H9 (cell line): Measurements from ENCODE around the gene GPC6. TPM values are rescaled to one million over a fixed set of nuclear protein-coding genes. Genes with fewer than 3 reads are reported as not detected.

ENCODE experiments used
- DNase-seq: peaks from one replicate; pipeline ENCODE4 v3.0.0-alpha.2; 2017
- H2AFZ ChIP-seq: one replicate; pipeline ENCODE4 v1.6.1; 2013; ENCODE audit warnings: mild to moderate bottlenecking, low read length, control low read depth, moderate library complexity
- H2AK5ac ChIP-seq: 2 replicates; pipeline ENCODE4 v1.6.1; 2013; ENCODE audit warnings: low read length, control low read depth, mixed read lengths; ENCODE audit not compliant: insufficient read length
- H2BK120ac ChIP-seq: one replicate; pipeline ENCODE4 v1.6.1; 2013; ENCODE audit warnings: low read depth, mild to moderate bottlenecking, low read length, control low read depth, inconsistent platforms; ENCODE audit not compliant: poor library complexity, severe bottlenecking
- H2BK12ac ChIP-seq: 2 replicates; pipeline ENCODE4 v1.6.1; 2013; ENCODE audit warnings: low read length, control low read depth, mixed read lengths, low read depth; ENCODE audit not compliant: insufficient read length
- H2BK15ac ChIP-seq: 2 replicates; pipeline ENCODE4 v1.6.1; 2013; ENCODE audit warnings: low read depth, low read length, control low read depth
- H2BK20ac ChIP-seq: one replicate; pipeline ENCODE4 v1.6.1; 2013; ENCODE audit warnings: low read depth, mild to moderate bottlenecking, low read length, control low read depth, inconsistent platforms; ENCODE audit not compliant: poor library complexity, severe bottlenecking
- H2BK5ac ChIP-seq: 2 replicates; pipeline ENCODE4 v1.6.1; 2013; ENCODE audit warnings: low read length, control low read depth, mixed read lengths; ENCODE audit not compliant: insufficient read length
- H3K14ac ChIP-seq: 2 replicates; pipeline ENCODE4 v1.6.1; 2013; ENCODE audit warnings: low read length, control low read depth; ENCODE audit not compliant: insufficient read depth
- H3K18ac ChIP-seq: 2 replicates; pipeline ENCODE4 v1.6.1; 2013; ENCODE audit warnings: low read depth, mild to moderate bottlenecking, mixed read lengths, low read length, control low read depth; ENCODE audit not compliant: insufficient read length
- H3K23ac ChIP-seq: 2 replicates; pipeline ENCODE4 v1.6.1; 2013; ENCODE audit warnings: low read length, control low read depth, mixed read lengths, low read depth; ENCODE audit not compliant: insufficient read length
- H3K23me2 ChIP-seq: 2 replicates; pipeline ENCODE4 v1.6.1; 2013; ENCODE audit warnings: low read depth, mild to moderate bottlenecking, mixed read lengths, low read length, control low read depth; ENCODE audit not compliant: insufficient read length, poor library complexity, severe bottlenecking
- H3K27ac ChIP-seq: 2 replicates; pipeline ENCODE4 v1.5.1; 2013; ENCODE audit warnings: low read length, control low read depth, mixed read lengths, low read depth; ENCODE audit not compliant: insufficient read length
- H3K27me3 ChIP-seq: 2 replicates; pipeline ENCODE4 v1.6.1; 2013; ENCODE audit warnings: low read length, control low read depth, inconsistent platforms; ENCODE audit not compliant: insufficient read depth
- H3K4ac ChIP-seq: 2 replicates; pipeline ENCODE4 v1.6.1; 2013; ENCODE audit warnings: low read depth, mild to moderate bottlenecking, control low read depth, inconsistent platforms, low read length, moderate library complexity
- H3K4me1 ChIP-seq: 2 replicates; pipeline ENCODE4 v1.6.1; 2013; ENCODE audit warnings: low read length, control low read depth, inconsistent platforms; ENCODE audit not compliant: insufficient read depth
- H3K4me2 ChIP-seq: 2 replicates; pipeline ENCODE4 v1.6.1; 2013; ENCODE audit warnings: low read length, control low read depth, mixed read lengths; ENCODE audit not compliant: insufficient read length, insufficient read depth
- H3K56ac ChIP-seq: 2 replicates; pipeline ENCODE4 v1.6.1; 2013; ENCODE audit warnings: low read depth, mild to moderate bottlenecking, mixed read lengths, low read length, control low read depth; ENCODE audit not compliant: insufficient read length
- H3K79me1 ChIP-seq: 2 replicates; pipeline ENCODE4 v1.6.1; 2013; ENCODE audit warnings: low read depth, mild to moderate bottlenecking, moderate library complexity, low read length, control low read depth, inconsistent platforms; ENCODE audit not compliant: insufficient read depth, poor library complexity, severe bottlenecking
- H3K79me2 ChIP-seq: 2 replicates; pipeline ENCODE4 v1.6.1; 2013; ENCODE audit warnings: low read length, control low read depth, inconsistent platforms; ENCODE audit not compliant: insufficient read depth
- H3K9ac ChIP-seq: 2 replicates; pipeline ENCODE4 v1.6.1; 2013; ENCODE audit warnings: low read length, control low read depth, mixed read lengths; ENCODE audit not compliant: insufficient read length; ENCODE audit errors: extremely low read depth
- H3K9me3 ChIP-seq: one replicate; pipeline ENCODE4 v1.6.1; 2013; ENCODE audit warnings: low read depth, low read length, inconsistent platforms; ENCODE audit not compliant: control insufficient read depth
- H3T11ph ChIP-seq: one replicate; pipeline ENCODE4 v1.6.1; 2013; ENCODE audit warnings: mild to moderate bottlenecking, low read length, control low read depth, inconsistent platforms
- H4K20me1 ChIP-seq: one replicate; pipeline ENCODE4 v1.6.1; 2013; ENCODE audit not compliant: control insufficient read depth, insufficient read length, insufficient read depth
- H4K5ac ChIP-seq: 2 replicates; pipeline ENCODE4 v1.6.1; 2013; ENCODE audit warnings: low read depth, mild to moderate bottlenecking, mixed read lengths, low read length, control low read depth; ENCODE audit not compliant: insufficient read length
- H4K8ac ChIP-seq: replicated peaks from 2 replicates; pipeline ENCODE4 v1.6.1; 2013; ENCODE audit warnings: low read length, control low read depth, mixed read lengths, low read depth; ENCODE audit not compliant: insufficient read length
- H4K91ac ChIP-seq: 2 replicates; pipeline ENCODE4 v1.6.1; 2013; ENCODE audit warnings: low read depth, mild to moderate bottlenecking, moderate library complexity, mixed read lengths, low read length, control low read depth; ENCODE audit not compliant: insufficient read length
- H3K27ac Mint-ChIP-seq, 3 experiments: 2 replicates in 2 of 3; 3 replicates in 1 of 3; pipeline ENCODE4 v1.8.0; 2020 to 2021; ENCODE audit warnings: mixed read lengths in 3 of 3, mild to moderate bottlenecking in 1 of 3, moderate library complexity in 1 of 3
- H3K27me3 Mint-ChIP-seq: 2 replicates; pipeline ENCODE4 v1.8.0; 2021; ENCODE audit warnings: low read depth, mild to moderate bottlenecking, moderate library complexity, mixed read lengths
- H3K36me3 Mint-ChIP-seq, 3 experiments: 2 replicates in 2 of 3; 3 replicates in 1 of 3; pipeline ENCODE4 v1.8.0; 2020 to 2021; ENCODE audit warnings: low read depth in 3 of 3, mixed read lengths in 3 of 3; ENCODE audit not compliant: insufficient read depth in 1 of 3
- H3K4me1 Mint-ChIP-seq, 2 experiments: 2 replicates each; pipeline ENCODE4 v1.8.0; 2020; ENCODE audit warnings: mixed read lengths in 2 of 2
- H3K4me3 Mint-ChIP-seq, 2 experiments: 2 replicates in 1 of 2; 3 replicates in 1 of 2; pipeline ENCODE4 v1.8.0; 2020 to 2021; ENCODE audit warnings: mild to moderate bottlenecking in 2 of 2, mixed read lengths in 2 of 2, moderate library complexity in 1 of 2
- H3K9me3 Mint-ChIP-seq, 2 experiments: 2 replicates in 1 of 2; 3 replicates in 1 of 2; pipeline ENCODE4 v1.8.0; 2020; ENCODE audit warnings: mild to moderate bottlenecking in 2 of 2, mixed read lengths in 2 of 2, moderate library complexity in 1 of 2
- CTCF ChIP-seq: fragments of 200-600 bp; sonication (generic); conservative IDR thresholded peaks from 3 replicates; pipeline ENCODE4 v1.8.0; 2021; ENCODE audit warnings: antibody characterized with exemption, mild to moderate bottlenecking
- WGBS: extraction: QIAGEN DNeasy Blood & Tissue Kit; methylation state at CpG from one replicate; pipeline ENCODE4 v1.1.7; 2013; ENCODE audit warnings: missing lambda C conversion rate, low lambda C conversion rate, mixed read lengths; ENCODE audit not compliant: insufficient read length; ENCODE audit errors: extremely low coverage; 5-methylcytosine and 5-hydroxymethylcytosine counted together
- total RNA-seq: library from RNA; stranded (reverse); gene quantifications from 2 replicates; pipeline ENCODE4 v1.2.1, GENCODE V29; 2021

GPC6 gene
- total RNA-seq, 1 experiment from 2014 or later = 15.6 TPM

GRCh38 chr13:94411747-94412146 lies 1185.1 kb downstream of the GPC6 start:
- H3K9ac ChIP-seq = no peak overlapping the region
- no peaks in the 10 kb centered on the region for H3K36me3 Mint-ChIP-seq
- H3K23ac ChIP-seq = no peak overlapping the region
- no CpG with 5 or more reads among the region's 3 CpGs for WGBS
- no peak overlapping the region for H2BK5ac ChIP-seq
- H3K14ac ChIP-seq = no peak overlapping the region
- H3K18ac ChIP-seq = no peak overlapping the region
- H3K4me2 ChIP-seq = no peak overlapping the region
- H3K56ac ChIP-seq = no peak overlapping the region
- H4K5ac ChIP-seq = no peak overlapping the region
- no peak overlapping the region for H4K91ac ChIP-seq
- no peaks in the 10 kb centered on the region for H4K20me1 ChIP-seq
- no peaks in the 10 kb centered on the region for H3K79me1 ChIP-seq
- no peaks in the 10 kb centered on the region for H3K79me2 ChIP-seq
- H3K4me1 ChIP-seq = no peaks in the 10 kb centered on the region
- no peak overlapping the region for H2BK120ac ChIP-seq
- H3K4ac ChIP-seq = no peak overlapping the region
- H3K27ac ChIP-seq = no peak overlapping the region
- H2AFZ ChIP-seq = no peak overlapping the region
- H3K4me3 Mint-ChIP-seq = no peak overlapping the region; a peak in 1 of 5 replicates
- H4K8ac ChIP-seq = no peak overlapping the region
- no peak overlapping the region for H2BK15ac ChIP-seq
- no peak for TF ChIP-seq CTCF
- H3K4me1 Mint-ChIP-seq = peaks cover 5 to 6% of the 10 kb centered on the region in 2 experiments
- H3K27me3 ChIP-seq = no peaks in the 10 kb centered on the region
- H3T11ph ChIP-seq = no peak overlapping the region
- H3K27ac Mint-ChIP-seq = no peak overlapping the region
- H2BK20ac ChIP-seq = no peak overlapping the region
- H2AK5ac ChIP-seq = no peak overlapping the region
- no peak for DNase-seq
- no peak overlapping the region for H2BK12ac ChIP-seq
- no peaks in the 10 kb centered on the region; a peak in 1 of 5 replicates for H3K9me3 Mint-ChIP-seq
- no peaks in the 10 kb centered on the region for H3K27me3 Mint-ChIP-seq
- no peaks in the 10 kb centered on the region for H3K23me2 ChIP-seq
- H3K9me3 ChIP-seq = no peaks in the 10 kb centered on the region
